HG02973 (cell line): ENCODE data around the gene DYNLT2.

Source experiments
- ATAC-seq: cut with Tn5 transposase; IDR thresholded peaks from one replicate; pipeline ENCODE4 v1.9.1; 2021; ENCODE audit warnings: moderate library complexity; ENCODE audit not compliant: unreplicated experiment

The DYNLT2 gene

DNA sequence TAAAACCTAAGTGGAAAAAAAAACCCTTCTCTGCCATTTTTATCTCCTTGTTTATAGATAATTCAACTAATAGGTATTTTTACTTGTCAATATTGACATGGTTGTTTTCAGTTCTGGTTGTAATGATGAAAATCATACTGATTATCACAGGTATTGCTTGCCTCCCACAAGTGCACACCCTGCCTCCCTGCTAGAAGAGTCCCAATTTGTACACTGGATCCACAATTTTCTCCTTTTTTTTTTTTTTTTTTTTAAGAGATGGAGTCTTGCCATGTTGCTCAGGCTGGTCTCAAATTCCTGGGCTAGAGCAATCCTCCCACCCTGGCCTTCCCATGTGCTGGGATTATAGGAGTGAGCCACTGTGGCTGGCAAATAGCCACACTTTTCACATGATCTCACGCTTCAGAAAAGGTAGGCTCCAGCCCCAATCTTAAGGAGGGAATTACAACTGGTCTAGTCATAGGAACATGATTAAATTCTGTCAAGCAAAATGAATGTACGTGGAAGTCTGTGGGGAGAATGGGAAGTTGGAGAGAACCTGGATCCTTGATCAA, 12.3 kb downstream of the DYNLT2 start:
- no peak for ATAC-seq

DNA sequence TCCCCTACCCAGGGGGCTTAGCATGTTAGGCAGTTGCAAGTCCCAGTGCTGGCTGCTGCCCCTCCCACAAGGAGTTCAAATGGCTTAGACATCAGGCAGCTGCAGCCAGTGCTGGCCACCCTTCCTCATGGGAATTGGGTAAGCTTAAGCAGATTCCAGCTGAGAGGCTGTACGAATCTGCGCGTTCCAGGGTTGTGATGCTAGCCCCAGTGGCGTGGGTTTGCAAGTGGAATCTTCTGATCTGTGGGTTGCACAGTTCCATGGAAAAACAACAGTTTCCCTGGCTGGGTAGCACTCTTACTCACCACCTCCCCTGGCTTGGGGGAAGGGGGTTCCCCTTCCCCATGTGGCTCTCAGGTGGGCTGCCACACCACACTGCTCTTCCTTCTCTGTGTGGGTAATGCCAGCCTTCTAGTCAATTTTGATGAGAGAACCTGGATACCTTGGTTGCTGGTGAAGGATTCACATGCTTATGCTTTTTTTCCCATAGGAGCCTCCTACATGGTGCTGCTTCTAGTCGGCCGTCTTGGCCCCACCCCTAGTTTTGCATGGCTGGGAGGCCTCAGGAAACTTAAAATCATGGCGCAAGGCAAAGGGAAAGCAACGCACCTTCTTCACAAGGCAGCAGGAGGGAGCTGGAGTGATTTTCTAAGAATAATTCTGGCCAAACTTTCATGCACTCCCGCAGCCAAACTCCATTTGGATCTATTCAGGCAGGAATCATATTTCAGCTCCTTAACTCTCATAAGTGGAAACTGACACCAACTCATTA, 13.0 kb downstream of the DYNLT2 start:
- no peak for ATAC-seq

DNA sequence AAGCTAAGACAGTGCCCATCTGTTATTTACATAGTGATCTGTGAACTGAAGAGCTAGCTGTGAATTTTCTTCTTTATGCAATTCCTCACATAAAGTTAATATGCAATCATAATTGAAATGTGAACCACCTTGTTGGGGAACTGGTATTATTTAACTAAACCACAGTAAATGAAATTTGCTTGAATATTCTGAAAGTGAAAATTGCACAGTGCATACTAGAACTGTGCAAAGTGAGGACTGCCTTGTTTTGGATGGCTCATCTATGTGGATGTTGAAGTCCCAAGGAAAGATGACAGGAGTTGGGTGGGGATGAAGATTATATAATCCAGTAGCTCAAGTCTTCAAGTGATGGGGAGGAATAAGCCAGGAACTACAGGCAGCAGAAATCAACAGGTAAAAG, 21.4 kb downstream of the DYNLT2 start:
- no peak for ATAC-seq

DNA sequence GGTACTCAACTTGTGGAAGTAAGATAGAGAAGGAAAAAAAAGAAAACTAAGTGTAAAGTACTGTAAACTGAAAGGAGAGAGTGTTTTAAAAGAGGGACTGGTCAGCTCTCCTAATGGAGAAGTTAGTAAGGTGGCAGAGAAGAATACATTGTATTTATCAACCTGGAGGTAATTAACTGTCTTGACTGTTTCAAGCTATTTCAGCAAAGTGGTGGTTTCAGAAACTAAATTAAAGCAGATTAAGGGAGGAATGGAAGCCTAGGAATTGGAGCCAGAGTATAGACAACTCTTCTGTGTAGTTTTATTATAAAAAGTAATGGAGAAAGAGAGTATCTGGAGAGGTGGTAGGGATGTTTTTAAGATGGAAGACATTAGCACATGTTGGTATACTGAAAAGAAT, 24.4 kb downstream of the DYNLT2 start:
- no peak for ATAC-seq

DNA sequence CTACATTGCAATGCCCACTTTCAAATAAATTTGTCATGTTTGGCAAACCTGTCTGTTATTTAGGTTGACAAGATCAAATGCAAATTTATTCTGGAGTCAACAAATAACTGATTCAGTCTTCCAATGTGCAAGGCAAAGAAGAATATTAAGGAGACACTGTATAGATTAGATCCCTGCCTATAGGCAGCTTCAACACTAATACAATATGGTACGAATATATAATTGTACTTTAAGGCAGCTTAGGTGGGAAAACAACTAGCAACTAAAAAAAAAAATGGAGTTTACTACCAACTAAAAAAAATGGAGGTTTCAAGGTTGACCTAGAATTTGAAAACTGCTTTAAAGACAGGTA, 25.3 kb downstream of the DYNLT2 start:
- ATAC-seq, result no peak

DNA sequence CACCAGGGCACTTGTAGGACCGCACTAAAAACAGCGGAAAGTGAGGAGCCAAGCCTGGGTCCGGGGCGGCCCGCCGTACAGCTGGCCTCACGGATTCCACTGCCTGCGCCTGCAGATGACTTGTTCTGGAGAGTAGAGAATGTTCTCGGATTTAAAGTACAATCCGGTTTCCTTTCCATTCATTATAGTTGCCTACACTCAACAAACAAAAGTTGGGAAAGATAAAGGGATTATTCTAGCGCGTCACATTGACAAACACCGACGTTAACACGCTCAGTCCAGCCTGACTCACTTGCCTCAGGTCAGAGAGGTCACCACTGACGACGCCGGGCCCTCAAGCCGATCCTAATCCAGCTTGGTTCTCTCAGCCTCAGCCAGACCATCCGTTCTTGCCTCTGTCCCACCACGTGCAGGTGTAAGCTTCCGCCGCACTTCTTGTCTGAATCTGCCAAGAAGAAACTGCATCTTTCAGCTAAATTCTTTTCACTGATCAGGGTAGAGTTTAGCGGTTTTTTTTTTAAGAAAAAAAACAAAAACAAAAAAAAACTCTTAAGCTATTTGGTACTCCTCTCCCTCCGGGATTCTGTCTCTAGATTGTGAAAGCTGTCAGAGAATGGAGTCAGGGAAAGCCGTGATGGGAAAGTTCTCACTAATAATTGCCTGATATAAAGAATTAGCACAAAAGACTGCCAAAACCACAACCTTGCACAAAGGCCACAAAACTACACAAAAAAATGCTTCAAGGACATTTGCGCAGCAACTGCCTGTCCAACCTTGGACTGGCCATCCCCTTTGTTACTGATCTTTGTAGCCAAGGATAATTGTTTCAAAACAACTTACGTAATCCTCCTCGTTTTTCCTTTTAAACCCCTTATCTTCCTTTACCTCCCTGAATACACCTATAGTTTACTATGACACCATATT, 26.0 kb downstream of the DYNLT2 start:
- ATAC-seq, result peak; percentile 17

DNA sequence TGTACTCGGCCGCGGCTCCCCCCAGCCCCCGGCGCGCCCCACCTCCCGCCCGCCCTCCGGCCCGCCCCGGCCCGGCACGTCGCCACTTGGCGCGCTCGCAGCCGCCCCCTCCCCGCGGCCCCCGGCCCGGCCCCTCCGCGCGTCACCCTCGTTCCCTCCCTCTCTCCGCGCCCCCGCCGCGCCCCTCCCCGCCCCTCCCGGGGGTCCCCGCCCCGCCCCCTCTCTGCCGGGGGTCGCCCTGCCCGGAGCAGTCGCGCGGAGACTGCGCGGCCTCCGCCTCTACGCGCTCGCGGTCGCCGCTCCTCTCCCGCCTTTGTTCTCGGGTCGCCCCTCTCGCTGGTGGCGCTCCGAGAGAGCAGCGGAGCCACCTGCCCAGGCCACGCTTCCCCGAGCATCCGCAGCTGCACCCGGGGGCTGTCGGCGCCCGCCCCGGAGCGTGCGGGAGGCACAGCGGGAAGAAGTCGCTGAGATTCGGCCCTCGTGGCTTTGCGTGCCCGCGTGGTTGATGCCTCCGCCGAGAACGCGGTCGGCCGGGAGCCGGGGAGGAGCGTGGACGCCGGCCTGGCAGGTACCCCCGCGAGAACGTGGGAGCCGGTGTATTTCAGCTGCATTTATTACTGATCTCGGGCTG, 26.8 kb downstream of the DYNLT2 start, which contains the start of gene PHF10:
Gene PHF10, minus strand, starts transcription at position 7 of the 631 bp plus-strand sequence. CDS start 569 bp downstream, outside the sequence.
- ATAC-seq, result peak; percentile 38

DNA sequence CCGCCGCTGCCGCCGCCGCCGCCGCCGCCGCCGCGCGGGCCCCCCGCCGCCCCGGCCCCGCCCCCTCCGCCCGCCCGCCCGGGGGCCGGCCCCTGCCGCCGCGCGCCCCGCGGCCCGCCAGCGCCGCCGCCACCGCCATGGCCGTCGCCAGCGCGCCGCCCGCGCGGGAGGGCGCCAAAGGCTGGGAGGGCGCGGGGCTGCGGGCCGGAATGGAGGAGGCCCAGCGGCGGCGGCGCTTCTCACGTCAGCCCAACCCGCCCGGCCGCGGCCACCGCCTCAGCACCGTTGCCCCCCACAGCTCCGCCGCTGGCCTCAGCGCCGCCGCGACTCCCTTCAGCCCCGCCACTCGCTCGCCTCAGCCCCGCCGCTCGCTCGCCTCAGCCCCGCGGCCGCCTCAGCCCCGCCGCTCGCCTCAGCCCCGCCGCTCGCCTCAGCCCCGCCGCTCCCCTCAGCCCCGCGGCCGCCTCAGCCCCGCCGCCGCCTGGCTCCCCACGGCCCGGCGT, 27.3 kb downstream of the DYNLT2 start:
- ATAC-seq, result peak; percentile 40

DNA sequence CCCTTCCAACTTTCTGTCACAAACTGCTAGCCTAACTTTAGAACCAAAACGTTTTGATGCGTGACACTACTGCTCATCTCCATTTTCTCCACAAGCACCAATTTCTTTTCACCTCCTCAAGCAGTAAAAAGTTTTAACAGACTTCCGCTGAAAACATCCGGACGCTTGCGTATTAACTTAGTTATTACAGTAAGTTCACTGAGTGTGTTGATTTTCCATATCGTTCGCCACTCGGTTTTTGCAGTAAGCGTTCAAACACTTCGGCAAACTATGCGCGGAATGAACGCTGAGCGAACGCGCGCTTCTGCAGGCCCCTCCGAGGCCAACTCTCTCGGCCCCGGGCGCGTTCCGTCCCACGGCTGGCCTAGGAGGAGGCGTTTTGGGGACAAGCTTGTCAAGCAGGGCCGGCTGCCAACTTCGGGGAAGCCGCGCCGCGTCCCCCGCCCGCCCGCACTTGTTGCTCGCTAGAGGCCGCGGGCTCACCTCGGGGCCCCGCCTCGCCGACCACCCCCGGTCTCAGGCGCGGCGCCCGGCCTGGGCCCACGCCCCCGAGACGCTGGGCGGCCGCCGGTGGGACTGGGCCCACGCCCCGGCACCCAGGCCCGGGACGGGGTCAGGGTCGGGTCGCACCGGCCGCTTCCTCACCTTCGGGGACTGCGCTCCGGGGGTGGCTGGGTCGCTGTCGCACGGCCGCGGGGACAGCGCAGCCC, 28.0 kb downstream of the DYNLT2 start:
- ATAC-seq, result peak; percentile 39

DNA sequence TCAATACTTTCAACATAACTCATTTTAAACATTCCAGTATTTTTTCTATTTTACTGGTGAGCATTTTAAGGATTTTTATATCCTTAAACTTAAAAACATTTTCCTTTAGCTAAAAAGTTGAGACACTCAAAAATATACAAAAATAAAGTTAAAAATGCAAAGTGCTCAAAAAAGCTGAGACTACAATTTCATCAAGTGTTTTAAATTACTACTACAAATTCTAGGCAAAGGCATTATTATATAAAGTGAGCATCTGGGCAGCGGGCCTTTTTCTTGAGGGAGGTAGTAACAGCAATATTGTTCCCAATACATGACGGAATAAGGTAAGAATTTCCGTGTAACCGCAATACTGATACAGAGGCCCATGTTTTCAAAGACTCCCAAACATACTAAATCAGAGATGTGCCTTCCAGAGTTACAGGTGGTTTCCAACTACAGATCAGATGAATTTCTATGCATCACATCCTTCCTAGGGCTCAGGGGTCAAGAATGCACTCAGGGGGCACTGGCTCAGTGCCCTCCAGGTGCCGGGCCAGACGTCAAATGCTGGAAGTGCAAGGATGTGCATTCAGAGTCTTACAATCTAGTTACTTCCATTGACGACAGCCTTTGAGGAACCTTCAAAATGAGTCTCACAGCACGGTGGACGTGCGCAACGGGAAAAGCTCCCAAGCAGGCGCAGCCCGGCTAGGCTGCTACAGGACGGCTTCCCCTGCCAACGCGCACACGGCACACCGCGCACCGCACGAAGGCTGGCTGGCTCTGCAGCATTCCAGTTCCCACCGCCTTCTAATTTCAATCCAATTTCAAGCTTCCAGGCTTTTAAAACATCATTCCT, 28.8 kb downstream of the DYNLT2 start:
- ATAC-seq, result no peak

DNA sequence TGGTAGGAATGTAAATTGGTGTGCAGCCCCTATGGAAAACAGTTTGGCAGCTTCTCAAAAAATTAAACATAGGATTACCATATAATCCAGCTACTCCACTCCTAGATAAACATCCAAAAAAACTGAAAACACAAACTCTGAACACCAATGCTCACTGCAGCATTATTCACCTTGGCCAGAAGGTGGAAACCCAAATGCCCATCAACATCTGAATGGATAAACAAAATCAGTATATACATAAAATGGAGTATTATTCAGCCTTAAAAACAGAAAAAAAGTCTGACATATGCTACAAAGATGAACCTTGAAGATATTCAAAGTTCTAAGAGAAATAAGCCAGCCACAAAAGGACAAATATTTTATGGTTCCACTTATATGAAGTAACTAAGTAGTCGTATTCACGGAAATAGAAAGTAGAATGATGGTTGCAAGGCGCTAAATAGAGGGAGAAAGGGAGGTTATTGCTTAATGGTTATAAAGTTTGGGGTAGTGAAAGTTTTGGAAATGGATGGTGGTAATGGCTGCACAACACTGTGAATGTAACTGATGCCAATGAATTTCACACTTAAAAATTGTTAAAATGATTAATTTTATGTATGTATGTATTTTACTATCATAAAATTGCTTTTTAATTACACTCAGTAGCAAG, 31.0 kb downstream of the DYNLT2 start:
- no peak for ATAC-seq

DNA sequence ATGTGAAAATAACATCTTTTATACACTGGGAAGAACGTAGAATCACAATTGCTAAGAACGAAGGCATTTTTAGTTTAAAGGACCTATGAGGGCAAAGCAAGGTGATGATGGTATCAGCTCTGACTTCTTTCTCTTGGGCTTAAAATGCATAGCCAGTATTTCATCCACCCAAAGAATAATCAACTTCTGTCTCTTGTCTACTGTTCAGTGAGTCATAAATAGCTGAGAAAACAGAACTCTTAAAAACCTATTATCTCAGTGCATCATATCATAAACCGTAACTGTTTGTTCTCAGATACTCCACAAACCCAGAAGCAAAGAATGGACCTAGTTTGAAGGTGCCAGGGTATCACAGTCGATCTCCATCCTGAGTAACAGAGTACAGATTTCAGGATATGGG, 32.3 kb downstream of the DYNLT2 start:
- ATAC-seq, result no peak

DNA sequence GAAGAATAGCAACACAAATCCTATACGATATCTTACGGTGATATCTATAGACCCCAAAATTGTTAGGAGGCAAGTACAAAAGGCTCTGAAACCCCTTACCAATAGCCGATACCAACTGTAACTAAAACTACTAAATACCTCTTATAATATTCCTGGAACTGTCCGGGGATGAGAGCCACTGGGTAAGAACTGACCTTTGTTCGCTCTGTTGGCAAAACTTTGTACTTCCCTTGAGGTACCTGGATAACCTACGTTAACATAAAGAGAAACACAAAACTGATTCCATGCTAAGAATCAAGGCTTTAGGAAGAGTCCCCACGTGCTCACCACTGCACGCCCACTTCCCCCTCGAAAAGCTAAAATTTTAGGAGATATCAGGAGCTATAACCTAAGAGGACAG, 36.8 kb downstream of the DYNLT2 start:
- no peak for ATAC-seq

DNA sequence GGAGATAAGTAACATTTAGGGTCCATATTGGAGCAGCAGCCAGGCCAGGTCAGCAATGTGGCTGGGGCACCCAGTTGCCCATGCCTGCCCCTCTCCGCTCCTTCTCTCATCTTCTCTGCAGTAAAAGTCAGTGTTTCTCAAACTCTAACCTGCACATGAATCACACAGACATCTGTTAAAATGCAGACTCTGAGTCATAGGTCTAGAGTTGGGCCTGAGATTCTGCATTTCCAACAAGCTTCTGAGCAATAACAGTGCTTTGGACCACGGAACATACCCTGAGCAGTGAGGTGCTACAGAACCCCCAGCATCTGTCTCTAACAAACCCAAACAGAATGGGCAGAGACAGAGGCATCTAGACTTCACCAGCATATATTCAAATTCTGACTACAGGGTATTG, 37.2 kb downstream of the DYNLT2 start:
- no peak for ATAC-seq

DNA sequence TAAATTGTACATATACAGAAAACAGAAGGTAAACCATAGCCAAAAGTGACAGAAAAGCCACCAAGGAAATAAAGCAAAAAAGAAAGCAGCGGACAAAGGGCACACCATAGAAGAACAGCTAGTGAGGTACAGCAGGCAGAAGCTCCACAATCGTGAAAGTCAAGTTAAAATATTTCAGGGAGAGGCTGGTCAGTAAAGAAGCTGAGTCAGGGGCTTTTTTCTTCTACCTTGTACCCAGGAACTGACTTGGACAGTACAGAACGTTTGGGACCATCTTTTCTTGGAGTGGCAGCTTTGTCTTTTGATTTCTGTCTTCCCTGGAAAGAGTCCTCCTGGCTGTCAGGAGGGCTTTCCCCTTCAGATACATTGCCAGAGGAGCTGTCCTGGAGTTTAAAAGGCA, 41.4 kb downstream of the DYNLT2 start:
- no peak for ATAC-seq

DNA sequence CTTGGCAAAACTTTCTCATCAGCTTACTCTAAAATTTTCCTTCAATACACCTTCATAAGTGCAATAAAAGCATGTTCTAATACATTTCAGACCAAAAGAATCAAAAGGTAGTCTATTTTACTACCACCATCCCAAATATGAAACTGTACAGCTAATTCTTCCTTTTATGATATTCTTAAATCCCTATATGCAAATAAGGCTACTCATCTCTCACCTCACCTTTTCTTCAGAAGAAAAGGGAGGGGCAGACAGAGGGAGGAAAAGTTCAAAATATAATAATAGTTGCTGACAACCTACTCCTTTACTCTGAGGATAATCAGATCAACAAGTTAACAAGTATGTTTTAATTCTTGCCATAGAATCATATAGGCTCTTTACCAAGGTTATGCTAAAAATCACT, 42.1 kb downstream of the DYNLT2 start:
- peak; percentile 75 for ATAC-seq

DNA sequence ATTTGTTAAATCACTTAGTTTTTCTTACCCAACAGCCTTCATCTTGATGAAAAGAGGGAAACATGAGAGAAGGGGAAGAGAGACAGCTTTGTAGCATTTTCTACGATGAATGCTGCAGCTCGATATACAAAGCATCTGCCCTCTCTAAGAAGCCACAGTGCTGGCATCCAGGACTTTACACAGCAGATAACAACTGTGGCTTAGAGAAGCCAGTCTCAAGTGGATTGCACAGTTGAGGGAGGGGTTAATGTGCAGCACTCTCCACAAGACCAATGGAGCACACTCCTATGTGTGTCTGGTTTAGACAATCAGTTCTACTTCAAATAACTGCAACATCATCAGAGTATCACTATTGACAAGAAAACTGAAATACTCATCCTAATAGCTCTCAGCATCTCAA, 43.6 kb downstream of the DYNLT2 start:
- no peak for ATAC-seq

DNA sequence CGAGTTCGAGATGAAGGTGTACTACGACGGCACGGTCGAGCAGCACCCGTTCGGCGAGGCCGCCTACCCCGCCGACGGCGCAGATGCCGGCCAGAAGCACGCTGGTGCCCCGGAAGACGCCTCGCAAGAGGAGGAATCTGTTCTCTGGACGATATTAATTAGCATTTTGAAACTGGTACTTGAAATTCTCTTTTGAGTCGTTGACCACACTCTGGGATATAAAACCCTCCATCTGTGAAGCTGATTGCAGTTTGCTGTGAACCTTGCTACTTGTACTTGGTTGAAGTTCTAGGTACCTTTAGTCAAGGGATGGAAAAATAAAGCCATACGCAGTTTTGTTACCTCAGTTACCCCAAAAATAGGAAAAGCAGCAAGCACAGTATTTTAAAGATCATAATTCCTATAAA, 48.5 kb downstream of the DYNLT2 start:
- peak; percentile 16 for ATAC-seq
